HEK293T (cell line): ENCODE measurements around the gene IFT20.

Experiments used
- CTCF ChIA-PET: fragments of 350-600 bp; formaldehyde crosslinking; extraction: SDS; loops from one replicate; lab custom pipeline; 2021; ENCODE audit warnings: antibody characterized with exemption, inconsistent platforms; lab: Yijun Ruan, JAX
- POLR2A ChIA-PET: fragments of 350-600 bp; formaldehyde crosslinking; extraction: SDS; loops from one replicate; lab custom pipeline; 2020; ENCODE audit warnings: antibody characterized with exemption, inconsistent platforms; lab: Yijun Ruan, JAX
- DNase-seq: peaks from one replicate; pipeline ENCODE4 v3.0.0; 2012; ENCODE audit warnings: mixed read lengths; ENCODE audit errors: extremely low spot score
- ARNT ChIP-seq: fragments of 450-650 bp; IDR thresholded peaks from 2 replicates; pipeline ENCODE4 v1.6.1; 2017; ENCODE audit warnings: mild to moderate bottlenecking
- BHLHE40 ChIP-seq: fragments of 450-650 bp; IDR thresholded peaks from 2 replicates; pipeline ENCODE4 v1.6.1; 2016; ENCODE audit warnings: mild to moderate bottlenecking, moderate library complexity, borderline replicate concordance
- CTBP1 ChIP-seq: fragments of 450-650 bp; IDR thresholded peaks from 2 replicates; pipeline ENCODE4 v1.6.1; 2016; ENCODE audit warnings: borderline replicate concordance
- ELF4 ChIP-seq: fragments of 450-650 bp; IDR thresholded peaks from 2 replicates; pipeline ENCODE4 v1.6.1; 2017; ENCODE audit warnings: antibody characterized with exemption
- FOXA1 ChIP-seq: fragments of 450-650 bp; IDR thresholded peaks from 2 replicates; pipeline ENCODE4 v1.6.1; 2016; ENCODE audit warnings: mild to moderate bottlenecking
- FOXK2 ChIP-seq: fragments of 450-650 bp; IDR thresholded peaks from 2 replicates; pipeline ENCODE4 v1.6.1; 2016; ENCODE audit warnings: mild to moderate bottlenecking
- FOXM1 ChIP-seq: fragments of 450-650 bp; IDR thresholded peaks from 2 replicates; pipeline ENCODE4 v1.6.1; 2017; ENCODE audit warnings: mild to moderate bottlenecking, borderline replicate concordance
- HDGF ChIP-seq: fragments of 450-650 bp; IDR thresholded peaks from 2 replicates; pipeline ENCODE4 v1.6.1; 2017; ENCODE audit warnings: antibody characterized with exemption, borderline replicate concordance
- L3MBTL2 ChIP-seq: fragments of 450-650 bp; conservative IDR thresholded peaks from 2 replicates; pipeline ENCODE4 v1.6.1; 2016; ENCODE audit warnings: mild to moderate bottlenecking
- LEF1 ChIP-seq: fragments of 450-650 bp; IDR thresholded peaks from 2 replicates; pipeline ENCODE4 v1.6.1; 2017; ENCODE audit warnings: mild to moderate bottlenecking, borderline replicate concordance
- NFRKB ChIP-seq: fragments of 450-650 bp; IDR thresholded peaks from 2 replicates; pipeline ENCODE4 v1.6.1; 2016; ENCODE audit warnings: mild to moderate bottlenecking, moderate library complexity
- PKNOX1 ChIP-seq: fragments of 450-650 bp; IDR thresholded peaks from 2 replicates; pipeline ENCODE4 v1.6.1; 2016
- SP1 ChIP-seq: fragments of 450-650 bp; IDR thresholded peaks from 2 replicates; pipeline ENCODE4 v1.6.1; 2017
- SUZ12 ChIP-seq: fragments of 450-650 bp; IDR thresholded peaks from 2 replicates; pipeline ENCODE4 v1.6.1; 2016; ENCODE audit warnings: mild to moderate bottlenecking
- TARDBP ChIP-seq: fragments of 450-650 bp; IDR thresholded peaks from 2 replicates; pipeline ENCODE4 v1.6.1; 2016
- ZNF384 ChIP-seq: fragments of 450-650 bp; IDR thresholded peaks from 2 replicates; pipeline ENCODE4 v1.6.1; 2016

The IFT20 gene

DNA sequence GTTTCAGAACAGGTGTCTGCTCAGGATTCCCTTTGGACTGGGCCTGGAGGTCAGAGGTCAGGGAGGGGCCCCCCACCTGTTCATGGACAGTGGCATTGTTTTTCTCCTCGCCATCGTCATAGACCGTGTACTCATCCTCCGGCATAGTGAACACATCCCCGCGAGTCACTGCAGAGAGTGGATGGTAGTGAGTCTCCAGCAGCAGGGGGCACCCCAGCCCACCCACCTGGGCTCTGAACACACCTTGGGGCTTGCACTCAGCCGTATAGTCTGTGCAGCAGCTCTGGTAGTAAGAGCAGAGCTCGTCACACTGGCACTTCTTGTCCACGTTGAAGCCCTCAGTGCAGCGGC, 34.4 kb upstream of the IFT20 start:
- CTCF ChIA-PET = interaction anchor here (2.3 kb wide), 1 partner anchor 47 kb away, joined by 14 read pairs; no protein-coding TSS in a partner anchor
- POLR2A ChIA-PET = interaction anchor here (1.4 to 6.4 kb wide), 3 partner anchors 12 to 34 kb away, joined by 3 to 64 read pairs (median 17); partner anchors contain the start of genes IFT20, POLDIP2 and TNFAIP1
- no peak for DNase-seq
- no peak for TF ChIP-seq L3MBTL2
- no peak for TF ChIP-seq FOXA1
- no peak for TF ChIP-seq ZNF384
- no peak for TF ChIP-seq TARDBP
- TF ChIP-seq CTBP1 = no peak
- TF ChIP-seq FOXM1 = no peak
- TF ChIP-seq SP1 = no peak
- no peak for TF ChIP-seq ARNT
- no peak for TF ChIP-seq PKNOX1
- no peak for TF ChIP-seq ELF4
- TF ChIP-seq SUZ12 = no peak
- TF ChIP-seq LEF1 = no peak
- no peak for TF ChIP-seq NFRKB
- TF ChIP-seq FOXK2 = no peak
- no peak for TF ChIP-seq BHLHE40
- TF ChIP-seq HDGF = no peak

DNA sequence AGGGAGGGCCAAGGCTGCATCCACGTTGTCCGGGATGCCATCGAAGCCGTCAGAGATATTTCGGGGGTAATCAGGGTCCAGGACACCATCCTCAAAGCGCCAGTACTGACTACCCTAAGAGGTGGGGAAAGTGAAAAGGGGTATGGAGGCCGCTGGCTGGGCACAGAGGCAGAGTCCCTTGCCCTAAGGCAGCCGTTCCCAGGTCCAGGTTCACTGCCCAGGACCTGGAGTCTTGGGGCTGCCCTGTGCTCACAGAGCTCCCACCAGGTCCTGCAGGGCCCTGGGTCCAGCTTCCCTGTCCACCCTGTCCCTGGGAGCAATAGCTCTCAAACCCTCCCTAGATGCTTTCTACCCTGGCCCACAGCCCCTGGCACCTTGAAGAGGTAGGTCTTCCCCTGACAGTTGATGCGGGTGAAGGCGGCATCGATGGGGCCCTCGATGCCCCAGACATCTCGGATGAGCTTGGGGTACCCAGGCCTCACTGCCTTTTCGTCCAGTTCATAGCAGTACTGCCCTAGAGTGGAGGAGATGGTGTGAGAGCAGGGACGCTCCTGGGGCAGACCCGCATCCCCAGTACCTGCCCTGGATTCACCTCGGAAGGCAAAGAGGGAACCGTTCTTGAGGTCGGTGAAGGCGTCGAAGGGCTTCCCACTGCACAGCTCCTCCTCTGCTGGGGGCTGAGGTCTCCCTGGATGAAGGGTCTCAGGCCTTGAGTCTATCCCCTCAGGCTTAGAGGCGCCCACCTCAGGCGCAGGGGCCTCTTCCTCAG, 33.8 kb upstream of the IFT20 start:
- ChIA-PET POLR2A (interaction anchor here (1.1 to 6.4 kb wide), 3 partner anchors 12 to 34 kb away, joined by 4 to 64 read pairs (median 17); partner anchors contain the start of genes IFT20, POLDIP2 and TNFAIP1), CTCF (interaction anchor here (0.6 to 2.3 kb wide), 2 partner anchors 48 to 483 kb away, joined by 4 to 14 read pairs; no protein-coding TSS in a partner anchor)
- no peak for DNase-seq
- TF ChIP-seq FOXA1 (no peak), ELF4 (no peak), ARNT (no peak), NFRKB (no peak), ZNF384 (no peak), L3MBTL2 (no peak), BHLHE40 (no peak), SP1 (no peak), LEF1 (no peak), HDGF (no peak), CTBP1 (no peak), FOXK2 (no peak), TARDBP (no peak), PKNOX1 (no peak), FOXM1 (no peak)

DNA sequence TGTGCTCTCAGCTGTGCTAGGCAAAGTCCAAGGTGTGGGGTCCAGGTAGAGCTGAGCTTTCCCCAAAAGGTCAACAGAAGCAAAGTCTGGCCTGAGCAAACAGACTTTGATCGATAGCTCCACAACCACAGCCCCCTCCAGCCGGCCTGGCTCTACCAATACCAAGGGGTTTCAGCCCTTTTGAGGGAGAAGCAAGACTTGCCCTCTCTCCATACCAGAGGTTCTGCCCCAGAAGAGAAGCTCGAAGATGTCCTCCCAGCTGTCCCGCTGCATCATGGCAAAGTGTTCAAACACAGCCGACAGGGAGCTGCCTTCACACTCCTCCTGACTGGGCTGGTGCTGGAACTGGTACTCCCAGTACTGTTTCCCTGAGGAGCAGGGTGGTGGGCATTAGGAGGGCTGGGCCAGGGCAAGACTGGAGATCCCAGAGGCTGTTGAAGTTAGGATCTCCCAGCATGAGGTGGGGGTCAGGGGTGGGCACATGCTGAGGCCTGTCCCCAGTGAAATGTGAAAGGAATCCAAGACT, 33.1 kb upstream of the IFT20 start:
- DNase-seq = no peak
- ChIA-PET CTCF (no interaction called here), POLR2A (interaction anchor here (1.0 to 6.4 kb wide), 3 partner anchors 11 to 37 kb away, joined by 3 to 64 read pairs (median 4); partner anchors contain the start of genes POLDIP2 and TNFAIP1)
- TF ChIP-seq ZNF384 (no peak), TARDBP (no peak), LEF1 (no peak), ELF4 (no peak), FOXM1 (no peak), CTBP1 (no peak)

GRCh38 chr17:28367641-28368305, 32.5 kb upstream of the IFT20 start:
- CTCF ChIA-PET = interaction anchor here (1.8 kb wide), 1 partner anchor 10 kb away, joined by 6 read pairs; the partner anchor contains the start of gene POLDIP2
- TF ChIP-seq ELF4 (no peak), FOXA1 (no peak), SUZ12 (no peak), SP1 (no peak), NFRKB (no peak), FOXK2 (no peak)
- no peak for DNase-seq
- POLR2A ChIA-PET = interaction anchor here (1.0 to 6.4 kb wide), 3 partner anchors 10 to 38 kb away, joined by 3 to 64 read pairs (median 4); partner anchors contain the start of genes POLDIP2 and TNFAIP1

DNA sequence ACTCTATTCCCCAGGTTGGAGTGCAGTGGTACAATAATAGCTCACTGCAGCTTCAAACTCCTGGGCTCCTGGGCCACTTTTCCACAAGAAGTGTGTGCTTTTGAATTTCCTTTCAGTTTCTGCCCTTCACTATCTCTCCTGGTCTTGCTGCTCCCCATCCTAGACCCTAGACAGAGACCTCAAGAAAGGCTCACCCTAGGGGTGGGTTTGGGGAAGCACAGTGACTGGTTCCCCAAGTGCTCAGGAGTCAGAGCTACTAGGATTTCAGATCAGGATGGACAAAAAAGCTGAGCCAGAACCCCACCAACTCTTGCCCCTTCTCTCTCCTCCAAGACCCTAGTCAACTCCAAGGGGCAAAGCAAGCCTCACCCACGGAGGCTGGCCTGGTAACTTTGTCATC, 31.3 kb upstream of the IFT20 start:
- ChIA-PET CTCF (interaction anchor here (0.6 to 1.8 kb wide), 2 partner anchors 9 to 31 kb away, joined by 3 to 6 read pairs; partner anchors contain the start of genes IFT20, POLDIP2 and TNFAIP1), POLR2A (interaction anchor here (0.8 to 6.4 kb wide), 4 partner anchors 9 to 34 kb away, joined by 3 to 64 read pairs (median 3); partner anchors contain the start of genes IFT20, POLDIP2 and TNFAIP1)

More for the DNA sequence above, 31.3 kb upstream of the IFT20 start:
- DNase-seq = no peak
- TF ChIP-seq FOXM1 (no peak), TARDBP (no peak), PKNOX1 (no peak), ARNT (no peak), L3MBTL2 (no peak), SP1 (no peak)
